GM23338 (cell line): ENCODE measurements around the gene PCDHGA1. TPM values are rescaled to one million over a fixed set of nuclear protein-coding genes. Genes with fewer than 3 reads are reported as not detected.
"Not testable (repeated sequence)": the region's sequence is repeated elsewhere in the genome, so short reads cannot be mapped to it uniquely, and the experiment has no call there.

ENCODE experiments used
- ATAC-seq: fragments of 200-7000 bp; cut with Tn5 transposase; 3 replicates; pipeline ENCODE4 v1.9.1; 2020
- DNase-seq: peaks from one replicate; pipeline ENCODE4 v3.0.0-alpha.2; 2015; ENCODE audit warnings: low spot score
- H2AFZ ChIP-seq: fragments of 200-600 bp; sonication (generic); 2 replicates; pipeline ENCODE4 v1.8.0; 2016; ENCODE audit warnings: antibody characterized with exemption, mild to moderate bottlenecking, moderate library complexity
- H3F3A ChIP-seq: fragments of 200-600 bp; sonication (generic); replicated peaks from 2 replicates; pipeline ENCODE4 v1.8.0; 2017; ENCODE audit warnings: antibody characterized with exemption, mixed run types, low read depth
- H3K27ac ChIP-seq: fragments of 200-600 bp; sonication (generic); 2 replicates; pipeline ENCODE4 v1.6.1; 2016; ENCODE audit warnings: low read depth
- H3K27me3 ChIP-seq: fragments of 200-600 bp; sonication (generic); 2 replicates; pipeline ENCODE4 v1.8.0; 2016; ENCODE audit warnings: mild to moderate bottlenecking, mixed run types, moderate library complexity; ENCODE audit not compliant: insufficient read depth
- H3K36me3 ChIP-seq: fragments of 200-600 bp; sonication (generic); 2 replicates; pipeline ENCODE4 v1.8.0; 2016; ENCODE audit warnings: mild to moderate bottlenecking; ENCODE audit not compliant: insufficient read depth
- H3K4me1 ChIP-seq: fragments of 200-600 bp; sonication (generic); 2 replicates; pipeline ENCODE4 v1.8.0; 2016; ENCODE audit warnings: mild to moderate bottlenecking, moderate library complexity; ENCODE audit not compliant: insufficient read depth
- H3K4me2 ChIP-seq: fragments of 200-600 bp; sonication (generic); 2 replicates; pipeline ENCODE4 v1.7.1; 2017; ENCODE audit warnings: mixed run types
- H3K4me3 ChIP-seq: fragments of 200-600 bp; sonication (generic); 2 replicates; pipeline ENCODE4 v1.6.1; 2016; ENCODE audit warnings: mixed run types
- H3K79me2 ChIP-seq: fragments of 200-600 bp; sonication (generic); replicated peaks from 2 replicates; pipeline ENCODE4 v1.8.0; 2017; ENCODE audit warnings: mild to moderate bottlenecking; ENCODE audit not compliant: insufficient read depth
- H3K9me2 ChIP-seq: fragments of 200-600 bp; sonication (generic); 2 replicates; pipeline ENCODE4 v1.8.0; 2017; ENCODE audit not compliant: insufficient read depth
- H4K20me1 ChIP-seq: fragments of 200-600 bp; sonication (generic); replicated peaks from 2 replicates; pipeline ENCODE4 v1.8.0; 2017; ENCODE audit warnings: mild to moderate bottlenecking; ENCODE audit not compliant: insufficient read depth
- H3K27ac Mint-ChIP-seq: 2 replicates; pipeline ENCODE4 v1.8.0; 2020; ENCODE audit warnings: inconsistent platforms, mild to moderate bottlenecking, moderate library complexity, mixed read lengths
- H3K27me3 Mint-ChIP-seq: 3 replicates; pipeline ENCODE4 v1.8.0; 2022; ENCODE audit warnings: low read depth, mild to moderate bottlenecking, moderate library complexity, mixed read lengths, inconsistent platforms; ENCODE audit not compliant: insufficient read depth, poor library complexity
- H3K36me3 Mint-ChIP-seq: 3 replicates; pipeline ENCODE4 v1.8.0; 2021; ENCODE audit warnings: low read depth, mild to moderate bottlenecking, inconsistent platforms, moderate library complexity, mixed read lengths
- H3K4me1 Mint-ChIP-seq: 3 replicates; pipeline ENCODE4 v1.8.0; 2020; ENCODE audit warnings: mild to moderate bottlenecking, inconsistent platforms, mixed read lengths
- H3K4me3 Mint-ChIP-seq: 3 replicates; pipeline ENCODE4 v1.8.0; 2021; ENCODE audit warnings: moderate library complexity, mild to moderate bottlenecking, inconsistent platforms, mixed read lengths
- H3K9me3 Mint-ChIP-seq: 3 replicates; pipeline ENCODE4 v1.8.0; 2020; ENCODE audit warnings: moderate library complexity, mild to moderate bottlenecking, inconsistent platforms, mixed read lengths
- EZH2 ChIP-seq: fragments of 200-600 bp; sonication (generic); IDR thresholded peaks from one replicate; pipeline ENCODE4 v1.8.0; 2017; ENCODE audit warnings: antibody characterized with exemption, mild to moderate bottlenecking, low read depth; ENCODE audit not compliant: unreplicated experiment
- REST ChIP-seq: IDR thresholded peaks from one replicate; pipeline ENCODE4 v1.6.1; 2018; ENCODE audit warnings: antibody characterized with exemption; ENCODE audit not compliant: unreplicated experiment
- ZNF114 ChIP-seq: fragments of 250-450 bp; sonication (Bioruptor Pico); IDR thresholded peaks from 2 replicates; pipeline ENCODE4 v1.5.0; 2020; ENCODE audit warnings: mild to moderate bottlenecking, moderate library complexity
- ZNF331 ChIP-seq: fragments of 250-450 bp; sonication (Bioruptor Pico); IDR thresholded peaks from 2 replicates; pipeline ENCODE4 v1.5.0; 2020; ENCODE audit warnings: low read depth, mild to moderate bottlenecking, moderate library complexity
- ZNF462 ChIP-seq: fragments of 250-450 bp; sonication (Bioruptor Pico); IDR thresholded peaks from 2 replicates; pipeline ENCODE4 v1.5.0; 2020; ENCODE audit warnings: mild to moderate bottlenecking, moderate library complexity
- polyA plus RNA-seq: library from polyadenylated mRNA; unstranded; fragments of >200 nt; fragmentation: Nextera tagmentation; extraction: Ambion mirVana; gene quantifications from 2 replicates; pipeline ENCODE4 v1.2.1, GENCODE V29; 2016
- total RNA-seq: library from RNA; depleted of rRNA; stranded (reverse); fragments of >200 nt; shearing (Covaris generic); gene quantifications from 2 replicates; pipeline ENCODE4 v1.2.3, GENCODE V29; 2014

Gene PCDHGA1
- total and polyA plus RNA-seq, 2 experiments from 2014 or later = 0.39 to 1.7 TPM

- TF ChIP-seq ZNF462 (CRISPR knock-in tag) (no peak), ZNF114 (no peak), EZH2 (no peak), ZNF331 (CRISPR knock-in tag) (no peak)
Observed at GRCh38 chr5:141413540-141414069, 83.3 kb downstream of the PCDHGA1 start (continued).

DNA sequence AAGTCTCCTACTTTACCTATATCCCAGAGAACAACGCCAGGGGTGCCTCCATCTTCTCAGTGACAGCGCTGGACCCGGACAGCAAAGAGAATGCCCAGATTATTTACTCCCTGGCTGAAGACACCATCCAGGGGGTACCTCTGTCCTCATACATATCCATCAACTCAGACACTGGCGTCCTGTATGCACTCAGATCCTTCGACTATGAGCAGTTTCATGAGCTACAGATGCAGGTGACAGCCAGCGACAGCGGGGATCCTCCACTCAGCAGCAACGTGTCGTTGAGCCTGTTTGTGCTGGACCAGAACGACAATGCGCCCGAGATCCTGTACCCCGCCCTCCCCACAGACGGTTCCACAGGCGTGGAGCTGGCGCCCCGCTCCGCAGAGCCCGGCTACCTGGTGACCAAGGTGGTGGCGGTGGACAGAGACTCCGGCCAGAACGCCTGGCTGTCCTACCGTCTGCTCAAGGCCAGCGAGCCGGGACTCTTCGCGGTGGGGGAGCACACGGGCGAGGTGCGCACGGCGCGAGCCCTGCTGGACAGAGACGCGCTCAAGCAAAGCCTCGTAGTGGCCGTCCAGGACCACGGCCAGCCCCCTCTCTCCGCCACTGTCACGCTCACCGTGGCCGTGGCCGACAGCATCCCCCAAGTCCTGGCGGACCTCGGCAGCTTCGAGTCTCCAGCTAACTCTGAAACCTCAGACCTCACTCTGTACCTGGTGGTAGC is 84.4 kb downstream of the PCDHGA1 start:
- H3K79me2 ChIP-seq, DNase-seq, H3K4me2 ChIP-seq, ATAC-seq, H3K27me3 ChIP-seq, H3K27ac ChIP-seq, H4K20me1 ChIP-seq, H2AFZ ChIP-seq, H3F3A ChIP-seq, H3K4me3 ChIP-seq, H3K9me2 ChIP-seq, H3K4me1 ChIP-seq, H3K36me3 ChIP-seq, H3K27ac Mint-ChIP-seq: not testable (repeated sequence)
- Mint-ChIP-seq H3K27me3 (peaks cover 26% of the 10 kb centered on the region), H3K9me3 (peaks cover 51% of the 10 kb centered on the region), H3K36me3 (peaks cover 55% of the 10 kb centered on the region), H3K4me3 (peak overlapping the region; percentile 11; the same call in 2 of the 3 replicates), H3K4me1 (peaks cover 14% of the 10 kb centered on the region)
- TF ChIP-seq REST = peak; percentile 39

- peaks cover 25% of the 10 kb centered on the region for H3K27me3 Mint-ChIP-seq
- H4K20me1 ChIP-seq, H3K79me2 ChIP-seq, H3K4me1 ChIP-seq, H3K9me2 ChIP-seq, H3K4me3 Mint-ChIP-seq, DNase-seq, H3K27ac Mint-ChIP-seq, H3K27ac ChIP-seq, H3K4me3 ChIP-seq, ATAC-seq, H3K36me3 ChIP-seq, H3K4me2 ChIP-seq, H3K27me3 ChIP-seq, H3F3A ChIP-seq, H2AFZ ChIP-seq: not testable (repeated sequence)
- H3K4me1 Mint-ChIP-seq = peaks cover 17% of the 10 kb centered on the region
- peaks cover 55% of the 10 kb centered on the region for H3K9me3 Mint-ChIP-seq
- H3K36me3 Mint-ChIP-seq = peaks cover 58% of the 10 kb centered on the region
Observed at GRCh38 chr5:141415275-141415618, 84.9 kb downstream of the PCDHGA1 start.
